GM11168 (cell line): ENCODE data around the gene CABLES2.

Source experiments
- in situ Hi-C: fragments of 300-500 bp; cut with MboI; formaldehyde crosslinking; loops from one replicate; pipeline ENCODE4 v1.12.0; 2022; ENCODE audit warnings: low sequenced_read_pairs; ENCODE audit not compliant: unreplicated experiment

Gene CABLES2

DNA sequence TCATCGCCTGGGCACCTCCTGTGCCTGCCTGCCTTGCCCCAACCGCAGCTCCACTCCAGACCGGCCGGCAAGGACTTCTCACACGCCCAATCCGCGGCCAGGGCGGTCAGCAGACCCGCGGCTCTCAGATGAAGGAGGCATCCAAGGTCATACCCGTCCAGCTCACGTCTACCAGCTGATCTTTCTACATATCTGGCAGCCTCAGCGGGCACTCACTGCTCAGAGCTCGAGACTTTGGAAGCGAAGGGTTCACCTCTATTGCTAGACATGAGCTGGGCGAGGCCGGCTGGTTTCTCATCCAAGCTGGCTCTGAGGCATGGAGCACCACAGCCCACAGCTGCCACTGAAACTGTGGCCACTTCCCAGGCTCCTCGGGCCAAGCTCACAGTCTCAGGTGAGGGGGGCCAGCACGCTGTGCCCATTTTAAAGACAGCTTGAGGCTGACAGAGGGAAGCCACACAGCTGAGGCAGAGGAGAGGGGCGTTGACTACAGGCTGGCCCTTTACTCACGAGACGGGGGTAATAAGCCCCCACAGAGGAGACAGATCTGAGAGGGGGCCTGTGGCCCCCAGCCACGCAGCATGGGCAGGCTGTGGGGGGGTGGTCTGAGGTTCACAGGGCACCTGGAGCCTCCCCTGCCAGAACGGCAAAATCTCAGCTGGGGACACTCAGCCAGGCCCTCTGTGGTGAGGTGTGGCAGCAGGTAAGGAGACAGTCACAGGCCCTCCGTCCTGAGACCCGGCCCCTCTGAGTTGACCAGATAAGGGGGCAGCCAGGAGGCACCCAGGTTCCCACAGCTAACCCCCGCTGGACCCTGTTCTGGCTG is 42.0 kb downstream of the CABLES2 start:
- in situ Hi-C loops = no loop called here

GRCh38 chr20:62363920-62364851 is 42.9 kb downstream of the CABLES2 start:
- in situ Hi-C loops = no loop called here

DNA sequence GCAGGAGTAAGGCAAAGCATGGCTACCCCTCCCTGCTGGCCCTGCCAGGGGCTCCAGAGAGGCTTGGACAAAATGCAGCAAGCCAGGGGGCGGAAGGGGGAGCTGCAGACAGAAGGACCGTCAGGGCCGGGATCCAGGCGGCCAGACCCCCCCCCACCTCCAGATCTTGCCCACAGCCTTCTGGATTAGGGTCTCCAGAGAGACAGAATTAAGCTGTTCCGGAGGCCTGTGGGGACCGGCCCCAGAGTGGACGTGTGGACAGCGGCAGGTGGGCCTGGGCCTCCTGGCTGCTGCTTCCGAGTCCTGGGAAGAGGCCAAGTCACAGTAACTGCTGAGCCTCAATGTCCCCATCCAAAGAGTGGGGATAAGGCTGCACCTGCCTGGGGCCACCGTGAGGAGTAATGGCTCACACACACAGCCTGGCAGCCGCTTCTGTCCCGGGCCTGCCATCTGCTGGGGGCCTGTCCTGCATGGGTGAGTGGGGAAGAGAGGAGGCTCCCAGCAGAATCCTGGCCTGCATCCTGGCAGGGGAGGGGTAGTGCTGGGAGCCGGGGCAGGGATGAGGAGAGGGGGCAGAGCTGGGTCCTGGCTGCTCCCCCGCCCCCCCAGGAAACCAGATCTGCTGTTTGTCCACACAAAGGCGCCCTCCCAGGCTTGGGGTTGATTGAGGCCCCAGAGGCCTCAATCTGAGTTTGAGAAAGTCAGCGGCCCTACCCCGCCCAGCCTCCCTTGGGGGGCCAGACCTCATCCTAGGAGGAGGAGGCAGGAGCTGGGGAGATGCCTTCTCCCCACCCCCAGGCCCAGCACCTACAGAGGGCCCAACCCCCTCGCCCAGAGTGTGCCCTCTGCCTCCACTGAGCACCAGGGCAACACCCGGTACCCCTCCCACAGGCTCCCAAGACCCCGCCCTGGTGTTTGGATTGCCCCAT is 43.8 kb downstream of the CABLES2 start:
- in situ Hi-C loops = no loop called here

DNA sequence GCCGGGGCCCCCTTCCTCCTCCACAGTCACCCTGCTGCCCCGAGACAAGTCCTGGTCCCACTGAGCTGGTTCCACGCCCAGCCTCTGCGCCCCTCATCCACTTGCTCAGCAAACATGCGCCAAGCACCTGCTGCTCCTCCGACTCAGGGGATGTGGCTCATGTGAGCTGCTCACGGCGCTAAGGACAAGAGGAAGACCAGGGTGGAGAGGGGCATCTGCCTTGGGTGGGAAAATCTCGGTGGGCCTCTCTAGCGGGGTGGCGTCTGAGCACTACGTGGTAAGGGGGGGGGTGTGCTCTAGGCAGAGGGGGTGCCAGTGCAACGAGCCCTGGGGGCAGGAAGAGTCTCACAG is 44.5 kb downstream of the CABLES2 start:
- in situ Hi-C loops = no loop called here

DNA sequence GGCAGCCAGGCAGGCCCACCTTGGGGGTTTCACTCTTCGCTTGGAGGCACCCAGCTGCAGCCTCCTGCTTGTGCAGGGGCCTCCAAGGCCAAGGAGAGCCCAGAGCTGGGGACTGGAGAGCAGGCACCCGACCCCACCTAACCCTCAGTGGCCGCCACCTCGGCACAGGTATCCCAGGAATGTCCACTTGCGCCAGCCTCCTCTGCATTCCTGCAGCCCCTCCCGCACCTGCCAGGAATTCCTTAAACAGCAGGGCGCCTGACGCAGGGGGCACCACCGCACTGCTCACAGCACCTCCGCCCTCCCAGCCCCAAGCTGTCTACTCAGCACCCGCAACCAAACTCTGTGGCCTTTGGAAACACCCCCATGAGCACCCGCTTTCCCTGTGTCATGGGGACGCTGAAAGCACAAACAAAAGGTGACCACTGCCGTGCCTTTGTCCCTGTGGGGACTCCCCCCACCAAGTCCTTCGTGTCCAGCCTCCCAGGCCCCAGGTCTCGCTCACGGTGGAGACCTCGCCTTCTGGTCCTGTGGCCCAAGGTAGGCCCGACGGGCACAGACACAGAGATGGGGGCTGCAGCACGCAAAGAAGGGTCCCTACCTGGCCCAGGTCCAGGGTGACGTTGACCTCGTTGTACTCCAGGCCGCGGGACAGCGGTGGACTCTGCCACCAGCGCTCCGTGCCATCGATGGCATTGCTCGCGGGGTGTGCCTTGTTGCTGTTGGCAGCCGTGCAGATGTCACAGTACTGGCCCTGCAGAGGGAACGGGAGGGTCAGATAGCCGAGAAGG is 45.1 kb downstream of the CABLES2 start:
- in situ Hi-C loops = no loop called here

DNA sequence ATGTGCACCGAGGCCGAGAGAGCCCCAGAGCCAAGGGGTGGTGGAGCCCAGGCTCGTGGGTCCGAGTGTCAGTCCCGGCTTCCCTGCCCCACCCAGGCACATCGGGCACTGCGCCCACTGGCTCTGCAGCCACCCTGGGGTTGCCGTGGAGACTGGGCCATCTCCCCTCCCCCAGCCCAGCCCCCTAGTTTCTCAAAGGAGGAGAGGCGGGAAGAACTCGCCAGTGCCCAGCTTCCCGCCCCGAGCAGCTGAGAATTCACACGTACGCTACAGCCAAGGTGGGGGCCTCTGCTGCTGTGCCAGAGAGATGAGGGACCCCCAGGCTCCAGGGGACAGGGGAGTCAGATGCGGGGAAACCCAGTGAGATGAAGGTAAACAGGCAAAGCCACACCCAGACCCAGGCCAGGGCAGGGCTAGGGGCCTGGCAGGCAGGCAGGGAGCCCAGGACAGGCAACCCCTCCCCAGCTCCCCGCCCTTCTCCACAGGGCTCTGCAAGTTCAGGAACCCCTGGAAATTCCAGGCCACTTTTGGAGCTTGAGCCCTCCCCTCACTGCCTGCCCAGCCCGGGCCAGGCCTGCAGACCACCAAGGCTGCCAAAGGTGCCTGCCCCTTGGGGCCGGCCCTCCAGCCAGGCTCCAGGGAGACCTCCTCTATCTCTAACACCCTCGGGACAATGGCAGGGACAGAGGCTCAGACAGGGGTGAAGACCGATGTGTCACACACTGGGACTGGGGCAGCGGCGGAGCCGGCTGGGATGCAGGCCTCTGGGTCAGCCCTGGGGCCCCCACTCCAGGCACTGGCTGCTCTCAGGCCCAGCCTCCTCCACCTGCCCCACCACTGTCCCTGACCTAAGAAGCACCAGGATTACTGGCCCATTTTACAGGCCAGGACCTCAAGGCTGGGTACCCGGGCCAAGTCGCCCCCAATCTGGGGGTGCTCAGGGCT is 46.0 kb downstream of the CABLES2 start:
- in situ Hi-C loops = no loop called here

DNA sequence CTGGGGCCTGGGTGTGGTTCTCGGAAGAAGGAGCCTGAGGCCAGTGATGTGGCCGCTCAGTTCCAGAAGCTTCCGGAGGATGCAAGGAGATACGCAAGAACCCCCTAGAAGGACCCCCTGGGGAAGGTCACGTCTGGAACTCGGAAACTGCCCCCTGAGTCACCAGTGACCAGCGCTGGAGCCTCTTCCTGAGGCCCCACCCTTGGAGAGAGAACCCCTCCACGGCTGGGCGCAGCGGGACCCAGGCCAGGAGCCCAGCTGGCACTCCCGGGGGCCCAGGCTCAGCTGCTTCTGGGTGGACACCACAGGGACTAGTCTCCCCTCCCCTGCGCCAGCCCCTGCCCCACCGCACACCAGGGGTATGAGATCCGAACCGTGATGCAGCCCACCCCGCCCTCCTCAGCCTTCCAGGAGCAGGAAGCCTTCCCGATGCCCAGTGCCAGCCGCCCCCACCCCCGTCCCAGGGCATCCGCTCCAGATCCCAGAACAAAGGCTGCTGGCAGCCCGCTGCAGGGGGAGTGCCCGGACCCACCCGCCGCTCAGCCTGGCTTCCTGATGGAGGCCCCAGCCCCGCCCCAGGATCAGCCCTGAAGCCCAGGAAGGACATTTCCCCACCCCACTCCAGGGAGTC is 47.5 kb downstream of the CABLES2 start:
- in situ Hi-C loops = no loop called here

DNA sequence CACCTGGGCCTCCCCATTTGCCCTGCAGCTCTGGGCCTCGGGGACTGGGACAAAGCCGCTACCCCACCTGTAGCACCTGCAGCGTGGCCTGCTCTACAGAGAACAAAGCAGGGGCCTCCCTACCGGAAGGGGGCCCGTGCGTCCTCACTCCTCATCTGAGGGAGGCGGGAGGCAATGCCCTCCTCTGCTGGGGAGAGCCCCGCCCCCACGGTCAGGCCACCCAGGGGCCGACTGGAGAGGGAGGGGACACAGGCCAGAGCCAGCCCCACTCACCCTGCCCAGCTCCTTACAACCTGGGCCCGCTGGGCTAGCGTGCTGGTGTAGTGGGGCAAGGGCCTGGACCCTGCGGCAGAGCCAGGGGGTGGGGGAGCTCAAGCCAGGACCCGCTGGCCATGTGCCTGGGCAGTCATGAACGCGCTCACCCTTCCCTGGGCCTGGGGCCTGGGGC is 48.0 kb downstream of the CABLES2 start:
- in situ Hi-C loops = no loop called here

- in situ Hi-C loops = no loop called here
Measured at GRCh38 chr20:62358171-62359042, 48.7 kb downstream of the CABLES2 start.

DNA sequence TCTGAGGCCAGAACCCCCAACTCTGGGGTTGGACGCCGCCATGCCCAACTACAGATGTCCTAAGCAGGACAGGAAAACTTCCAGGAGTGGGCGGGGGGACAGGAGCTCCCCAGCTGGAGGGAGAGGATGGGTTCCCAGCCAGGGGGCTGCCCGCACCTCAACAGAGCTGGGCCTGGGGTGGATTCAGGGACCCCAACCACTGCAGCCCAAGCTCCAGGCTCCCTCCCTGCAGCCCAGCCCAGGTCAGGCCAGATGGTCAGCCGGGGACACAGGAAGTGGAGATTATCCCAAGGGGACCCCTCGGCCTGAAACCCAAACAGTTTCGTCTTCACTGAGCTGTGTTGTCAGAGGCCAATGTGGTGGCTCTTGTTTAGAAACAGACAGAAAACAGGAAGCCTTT is 49.4 kb downstream of the CABLES2 start:
- in situ Hi-C loops = no loop called here

- in situ Hi-C loops = no loop called here
Measured at GRCh38 chr20:62357187-62357667, 49.9 kb downstream of the CABLES2 start.

GRCh38 chr20:62356589-62357186 is 50.4 kb downstream of the CABLES2 start:
- in situ Hi-C loops = no loop called here

- in situ Hi-C loops = no loop called here
Measured at GRCh38 chr20:62355878-62356588, 51.1 kb downstream of the CABLES2 start.

DNA sequence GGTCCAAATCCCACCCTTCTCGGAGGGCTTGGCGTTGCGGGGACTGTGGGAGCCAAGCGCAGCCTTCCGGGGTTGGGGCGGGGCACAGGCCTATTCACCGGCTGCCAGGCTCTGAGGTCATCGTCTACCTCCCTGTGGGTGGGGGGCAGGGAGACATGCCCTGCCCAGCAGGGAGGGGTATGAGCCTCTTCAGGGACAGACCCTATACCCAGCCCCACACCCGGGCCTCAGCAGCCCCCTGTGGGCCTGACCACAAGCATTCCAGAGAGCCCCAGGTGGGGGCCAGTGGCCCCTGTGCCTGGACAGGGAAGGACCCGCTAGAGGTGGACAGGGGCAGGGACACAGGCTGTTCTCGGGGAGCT is 51.6 kb downstream of the CABLES2 start:
- in situ Hi-C loops = no loop called here

- in situ Hi-C loops = no loop called here
Measured at GRCh38 chr20:62354811-62355341, 52.2 kb downstream of the CABLES2 start.
